Measurements from ENCODE around the gene CHRNB1. TPM values are rescaled to one million over a fixed set of nuclear protein-coding genes. Genes with fewer than 3 reads are reported as not detected.

The CHRNB1 gene
- polyA plus RNA-seq, 1 donor from 2014 or later: 18.2 TPM

DNA sequence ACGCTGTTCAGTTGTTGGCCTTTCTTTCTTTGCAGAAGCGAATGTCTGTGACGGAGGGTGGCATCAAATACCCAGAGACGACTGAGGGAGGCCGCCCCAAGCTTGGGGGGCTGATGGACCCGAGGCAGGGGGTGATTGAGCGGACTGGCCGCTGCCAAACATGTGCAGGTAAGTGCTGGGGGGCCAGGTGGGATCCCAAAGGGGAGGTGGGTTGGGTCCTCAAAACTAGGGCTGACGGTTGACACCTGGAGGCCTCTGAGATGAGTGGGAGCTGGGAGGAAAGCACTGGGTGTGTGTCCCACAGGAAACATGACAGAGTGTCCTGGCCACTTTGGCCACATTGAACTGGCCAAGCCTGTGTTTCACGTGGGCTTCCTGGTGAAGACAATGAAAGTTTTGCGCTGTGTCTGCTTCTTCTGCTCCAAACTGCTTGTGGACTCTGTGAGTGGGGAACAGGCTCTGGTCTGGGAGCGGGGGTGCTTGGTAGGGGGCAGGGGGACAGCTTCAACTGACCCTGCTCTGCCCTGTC, 51.1 kb downstream of the CHRNB1 start:
- Histone ChIP-seq H3K27me3 (ENCODE audit: insufficient read depth, low read depth, low read length) (no peaks in the 10 kb centered on the region), H2AFZ (ENCODE audit: low read depth, low read length) (no peak overlapping the region), H3K9me3 (ENCODE audit: low read length) (no peaks in the 10 kb centered on the region), H3K4me3 (ENCODE audit: low read length) (no peak overlapping the region), H3K79me2 (replicated peaks; ENCODE audit: insufficient read depth, low read length) (peaks cover 50% of the 10 kb centered on the region), H4K20me1 (ENCODE audit: insufficient read depth) (peaks cover 4% of the 10 kb centered on the region), H3K9ac (ENCODE audit: low read length) (no peak overlapping the region), H3K9me2 (ENCODE audit: insufficient read depth, low read length) (no peaks in the 10 kb centered on the region), H3K4me2 (ENCODE audit: low read length) (no peak overlapping the region), H3F3A (ENCODE audit: insufficient read depth, low read length, poor library complexity, severe bottlenecking) (no peaks in the 10 kb centered on the region), H3K27ac (ENCODE audit: low read length) (no peak overlapping the region), H3K36me3 (ENCODE audit: insufficient read depth, low read length) (no peaks in the 10 kb centered on the region)
- no peak for TF ChIP-seq POLR2AphosphoS5 (IDR thresholded peaks at IDR 0.05)
- no peak for TF ChIP-seq TAF1 (IDR thresholded peaks at IDR 0.05; ENCODE audit: low read depth)
- TF ChIP-seq, protein P1, sequence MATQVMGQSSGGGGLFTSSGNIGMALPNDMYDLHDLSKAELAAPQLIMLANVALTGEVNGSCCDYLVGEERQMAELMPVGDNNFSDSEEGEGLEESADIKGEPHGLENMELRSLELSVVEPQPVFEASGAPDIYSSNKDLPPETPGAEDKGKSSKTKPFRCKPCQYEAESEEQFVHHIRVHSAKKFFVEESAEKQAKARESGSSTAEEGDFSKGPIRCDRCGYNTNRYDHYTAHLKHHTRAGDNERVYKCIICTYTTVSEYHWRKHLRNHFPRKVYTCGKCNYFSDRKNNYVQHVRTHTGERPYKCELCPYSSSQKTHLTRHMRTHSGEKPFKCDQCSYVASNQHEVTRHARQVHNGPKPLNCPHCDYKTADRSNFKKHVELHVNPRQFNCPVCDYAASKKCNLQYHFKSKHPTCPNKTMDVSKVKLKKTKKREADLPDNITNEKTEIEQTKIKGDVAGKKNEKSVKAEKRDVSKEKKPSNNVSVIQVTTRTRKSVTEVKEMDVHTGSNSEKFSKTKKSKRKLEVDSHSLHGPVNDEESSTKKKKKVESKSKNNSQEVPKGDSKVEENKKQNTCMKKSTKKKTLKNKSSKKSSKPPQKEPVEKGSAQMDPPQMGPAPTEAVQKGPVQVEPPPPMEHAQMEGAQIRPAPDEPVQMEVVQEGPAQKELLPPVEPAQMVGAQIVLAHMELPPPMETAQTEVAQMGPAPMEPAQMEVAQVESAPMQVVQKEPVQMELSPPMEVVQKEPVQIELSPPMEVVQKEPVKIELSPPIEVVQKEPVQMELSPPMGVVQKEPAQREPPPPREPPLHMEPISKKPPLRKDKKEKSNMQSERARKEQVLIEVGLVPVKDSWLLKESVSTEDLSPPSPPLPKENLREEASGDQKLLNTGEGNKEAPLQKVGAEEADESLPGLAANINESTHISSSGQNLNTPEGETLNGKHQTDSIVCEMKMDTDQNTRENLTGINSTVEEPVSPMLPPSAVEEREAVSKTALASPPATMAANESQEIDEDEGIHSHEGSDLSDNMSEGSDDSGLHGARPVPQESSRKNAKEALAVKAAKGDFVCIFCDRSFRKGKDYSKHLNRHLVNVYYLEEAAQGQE (IDR thresholded peaks at IDR 0.05; ENCODE audit: borderline replicate concordance): no peak
- TF ChIP-seq, protein P2, sequence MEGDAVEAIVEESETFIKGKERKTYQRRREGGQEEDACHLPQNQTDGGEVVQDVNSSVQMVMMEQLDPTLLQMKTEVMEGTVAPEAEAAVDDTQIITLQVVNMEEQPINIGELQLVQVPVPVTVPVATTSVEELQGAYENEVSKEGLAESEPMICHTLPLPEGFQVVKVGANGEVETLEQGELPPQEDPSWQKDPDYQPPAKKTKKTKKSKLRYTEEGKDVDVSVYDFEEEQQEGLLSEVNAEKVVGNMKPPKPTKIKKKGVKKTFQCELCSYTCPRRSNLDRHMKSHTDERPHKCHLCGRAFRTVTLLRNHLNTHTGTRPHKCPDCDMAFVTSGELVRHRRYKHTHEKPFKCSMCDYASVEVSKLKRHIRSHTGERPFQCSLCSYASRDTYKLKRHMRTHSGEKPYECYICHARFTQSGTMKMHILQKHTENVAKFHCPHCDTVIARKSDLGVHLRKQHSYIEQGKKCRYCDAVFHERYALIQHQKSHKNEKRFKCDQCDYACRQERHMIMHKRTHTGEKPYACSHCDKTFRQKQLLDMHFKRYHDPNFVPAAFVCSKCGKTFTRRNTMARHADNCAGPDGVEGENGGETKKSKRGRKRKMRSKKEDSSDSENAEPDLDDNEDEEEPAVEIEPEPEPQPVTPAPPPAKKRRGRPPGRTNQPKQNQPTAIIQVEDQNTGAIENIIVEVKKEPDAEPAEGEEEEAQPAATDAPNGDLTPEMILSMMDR (IDR thresholded peaks at IDR 0.05; ENCODE audit: poor library complexity, severe bottlenecking): no peak
- no peak for TF ChIP-seq MXI1 (conservative IDR thresholded peaks at IDR 0.05; ENCODE audit: poor library complexity, severe bottlenecking)
- no peak for TF ChIP-seq SMC3 (conservative IDR thresholded peaks at IDR 0.05; ENCODE audit: poor library complexity)
- TF ChIP-seq RAD21 (conservative IDR thresholded peaks at IDR 0.05): no peak
- no peak for TF ChIP-seq EP300 (conservative IDR thresholded peaks at IDR 0.05; ENCODE audit: poor library complexity, severe bottlenecking)
- no peak for TF ChIP-seq EZH2 (IDR thresholded peaks at IDR 0.05; ENCODE audit: borderline replicate concordance, insufficient read depth, low read length, poor library complexity, severe bottlenecking)

DNA sequence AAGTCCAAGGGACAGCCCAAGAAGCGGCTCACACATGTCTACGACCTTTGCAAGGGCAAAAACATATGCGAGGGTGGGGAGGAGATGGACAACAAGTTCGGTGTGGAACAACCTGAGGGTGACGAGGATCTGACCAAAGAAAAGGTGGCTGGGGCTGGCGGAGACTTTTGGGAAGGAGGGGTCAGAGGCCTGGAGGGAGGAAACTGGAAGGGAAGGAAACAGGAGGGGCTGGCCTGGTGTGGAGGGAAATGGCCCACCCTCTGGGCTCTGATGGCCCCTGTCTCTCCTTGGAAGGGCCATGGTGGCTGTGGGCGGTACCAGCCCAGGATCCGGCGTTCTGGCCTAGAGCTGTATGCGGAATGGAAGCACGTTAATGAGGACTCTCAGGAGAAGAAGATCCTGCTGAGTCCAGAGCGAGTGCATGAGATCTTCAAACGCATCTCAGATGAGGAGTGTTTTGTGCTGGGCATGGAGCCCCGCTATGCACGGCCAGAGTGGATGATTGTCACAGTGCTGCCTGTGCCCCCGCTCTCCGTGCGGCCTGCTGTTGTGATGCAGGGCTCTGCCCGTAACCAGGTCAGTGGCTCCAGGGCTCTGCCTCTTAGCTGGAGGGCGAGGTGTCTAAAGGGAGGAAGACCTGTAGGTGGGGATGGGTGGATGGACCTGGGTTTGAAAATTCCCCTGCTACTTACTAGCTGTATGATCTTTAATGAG, 51.8 kb downstream of the CHRNB1 start:
- Histone ChIP-seq H3K36me3 (ENCODE audit: insufficient read depth, low read length) (no peaks in the 10 kb centered on the region), H3K9ac (ENCODE audit: low read length) (no peak overlapping the region), H3K9me2 (ENCODE audit: insufficient read depth, low read length) (no peaks in the 10 kb centered on the region), H3K4me2 (ENCODE audit: low read length) (no peak overlapping the region), H3K79me2 (replicated peaks; ENCODE audit: insufficient read depth, low read length) (peaks cover 43% of the 10 kb centered on the region), H4K20me1 (ENCODE audit: insufficient read depth) (peaks cover 4% of the 10 kb centered on the region), H3K9me3 (ENCODE audit: low read length) (no peaks in the 10 kb centered on the region), H3K27me3 (ENCODE audit: insufficient read depth, low read depth, low read length) (no peaks in the 10 kb centered on the region), H2AFZ (ENCODE audit: low read depth, low read length) (no peak overlapping the region), H3K27ac (ENCODE audit: low read length) (no peak overlapping the region), H3F3A (ENCODE audit: insufficient read depth, low read length, poor library complexity, severe bottlenecking) (no peaks in the 10 kb centered on the region), H3K4me3 (ENCODE audit: low read length) (no peak overlapping the region)
- TF ChIP-seq, protein P1 (IDR thresholded peaks at IDR 0.05; ENCODE audit: borderline replicate concordance): no peak
- TF ChIP-seq TAF1 (IDR thresholded peaks at IDR 0.05; ENCODE audit: low read depth) (no peak), MXI1 (conservative IDR thresholded peaks at IDR 0.05; ENCODE audit: poor library complexity, severe bottlenecking) (no peak), RAD21 (conservative IDR thresholded peaks at IDR 0.05) (no peak)
